Pancreas (tissue), 10 donors: ENCODE measurements around the gene HSDL1. TPM values are rescaled to one million over a fixed set of nuclear protein-coding genes. Genes with fewer than 3 reads are reported as not detected.

Source experiments
- ATAC-seq, 4 donors: fragments of 200-7000 bp; cut with Tn5 transposase; one replicate each; pipeline versions ENCODE4 v1.8.0 to v1.9.1; 2020; ENCODE audit warnings: mild to moderate bottlenecking in 4 of 4, moderate library complexity in 4 of 4
- DNase-seq, 6 donors: peaks; one replicate each; pipeline ENCODE4 v3.0.0-alpha.2; 2020
- FAIRE-seq: peaks from 2 replicates; lab custom pipeline; 2012; peaks lifted over from hg19 to GRCh38; lab: Jason Lieb, UNC
- H3K27ac ChIP-seq, 4 donors: fragments of 200-600 bp; sonication (generic); 1 replicate in 3 of 4; 2 replicates in 1 of 4; pipeline versions ENCODE4 v1.5.0 to v1.8.0; 2020
- H3K27me3 ChIP-seq, 4 donors: fragments of 200-600 bp; one replicate each; pipeline ENCODE4 v1.8.0; 2021
- H3K36me3 ChIP-seq, 3 donors: fragments of 200-600 bp; sonication (generic) in 1 of 3; one replicate each; pipeline versions ENCODE4 v1.5.0 to v1.8.0; 2020 to 2021
- H3K4me1 ChIP-seq, 3 donors: fragments of 200-600 bp; one replicate each; pipeline ENCODE4 v1.8.0; 2021
- H3K4me3 ChIP-seq, 4 donors: fragments of 200-600 bp; sonication (generic) in 2 of 4; one replicate each; pipeline versions ENCODE4 v1.5.0 to v1.8.0; 2020 to 2021
- H3K9me3 ChIP-seq, 4 donors: fragments of 200-600 bp; one replicate each; pipeline ENCODE4 v1.8.0; 2021
- CTCF ChIP-seq, 4 donors: fragments of 200-600 bp; sonication (generic) in 3 of 4; IDR thresholded peaks; one replicate each; pipeline versions ENCODE4 v1.5.0 to v1.8.0; 2021; ENCODE audit warnings: antibody characterized with exemption in 4 of 4
- WGBS, 2 donors: extraction: QIAGEN DNeasy Blood & Tissue Kit; methylation state at CpG; one replicate each; pipeline ENCODE4 v1.1.7; 2013; 5-methylcytosine and 5-hydroxymethylcytosine counted together
- intact Hi-C, 3 donors: fragments of 100-400 bp; cut with DNase I; formaldehyde crosslinking; loops; one replicate each; pipeline versions ENCODE4 v1.11.1 to v1.14.2; 2022
- polyA plus RNA-seq, 2 donors: library from polyadenylated mRNA; stranded (reverse); fragments of 200-250 nt; gene quantifications; one replicate each; pipeline ENCODE4 v1.2.3, GENCODE V29; 2013
- total RNA-seq, 6 donors: library from RNA; stranded (reverse); fragmentation: NEBNext Ultra II Directional in 4 of 6; extraction: Animal tissue kit (Norgen Biotek cat#: 25700) in 4 of 6; gene quantifications; one replicate each; pipeline versions ENCODE4 v1.2.1 to v1.2.4, GENCODE V29; 2021 to 2023
- donor health status: healthy with polysubstance abuse.
- donor health status: DM: no; HTN: no; CAD: no; lungs with moderate emphysema.
- donor health status: DM: no; HTN: no; CAD: no.
- donor health status: control.
- donor health status: control.
- donor health status: Bipolar disorder and iron deficiency.
- donor health status: DM: yes; HTN: yes; CAD: no.
- donor health status: DM: no; HTN: no; CAD: no.
- donor health status: DM: no; HTN: no; CAD: no.
- donor health status: DM: yes; HTN: yes; CAD: no.

The HSDL1 gene
- total and polyA plus RNA-seq, 8 donors: 4.2 to 14.5 (median 7.1) TPM

GRCh38 chr16:84190731-84191388 is 45.9 kb upstream of the HSDL1 start, which contains the start of gene ADAD2:
Gene ADAD2, plus strand, starts transcription at chr16:84191157. Its CDS starts 74 bp downstream, at chr16:84191231.
- no peaks in the 10 kb centered on the region for H3K27me3 ChIP-seq
- H3K4me3 ChIP-seq: no peak within 1 kb of the TSS
- no peak for TF ChIP-seq CTCF (IDR thresholded peaks at IDR 0.05)
- H3K36me3 ChIP-seq: no peaks in the 10 kb centered on the region
- ATAC-seq: no peak
- peaks cover 2 to 4% (median 4%) of the 10 kb centered on the region in 3 donors for H3K4me1 ChIP-seq
- WGBS, 2 donors: 85 to 87% methylated on average over 47 of the region's 47 CpGs
- H3K27ac ChIP-seq: no peak within 1 kb of the TSS
- peak in 1 of 6 donors; percentile 52 for DNase-seq
- no peaks in the 10 kb centered on the region for H3K9me3 ChIP-seq
- intact Hi-C loops: no loop called here
- no peak for FAIRE-seq

- Histone ChIP-seq H3K4me3 (peak within 1 kb of the TSS; percentile 57 to 99 (median 92)), H3K36me3 (peaks cover 0 to 10% (median 6%) of the 10 kb centered on the region in 3 donors), H3K9me3 (no peaks in the 10 kb centered on the region), H3K27ac (peak within 1 kb of the TSS in 2 of 4 donors; percentile 22 to 41), H3K27me3 (no peaks in the 10 kb centered on the region), H3K4me1 (peaks cover 4 to 16% (median 12%) of the 10 kb centered on the region in 3 donors)
- peak; percentile 85 to 96 (median 92) for DNase-seq
- TF ChIP-seq CTCF (IDR thresholded peaks at IDR 0.05): peak; percentile 84 to 97 (median 90)
- 2 to 3% methylated on average over 48 to 55 of the region's 55 CpGs for WGBS, 2 donors
- intact Hi-C loops: loop anchor here in 1 of 3 donors (10.0 kb wide), 1 partner anchor 102 kb away; no protein-coding TSS in a partner anchor
- FAIRE-seq: no peak
- ATAC-seq: peak; percentile 98 to 99 (median 99)
Observed at GRCh38 chr16:84186685-84187437, 41.9 kb upstream of the HSDL1 start, which contains the start of gene TAF1C. Gene TAF1C, minus strand, starts transcription at chr16:84187057. Its CDS starts 2,069 bp downstream, at chr16:84184988.

- WGBS, 2 donors: 41 to 47% methylated on average over 10 of the region's 10 CpGs
- Histone ChIP-seq H3K36me3 (peaks cover 0 to 25% (median 12%) of the 10 kb centered on the region in 3 donors), H3K27ac (peak overlapping the region in 1 of 4 donors; percentile 5), H3K4me1 (peaks cover 4 to 16% (median 12%) of the 10 kb centered on the region in 3 donors), H3K9me3 (no peaks in the 10 kb centered on the region), H3K27me3 (no peaks in the 10 kb centered on the region), H3K4me3 (no peak overlapping the region)
- peak in 2 of 4 donors; percentile 23 to 27 for ATAC-seq
- no peak for FAIRE-seq
- DNase-seq: no peak
- intact Hi-C loops: loop anchor here in 1 of 3 donors (10.0 kb wide), 1 partner anchor 100 kb away; no protein-coding TSS in a partner anchor
- no peak for TF ChIP-seq CTCF (IDR thresholded peaks at IDR 0.05)
Observed at GRCh38 chr16:84184775-84185174, 39.8 kb upstream of the HSDL1 start.

- Histone ChIP-seq H3K4me3 (no peak overlapping the region), H3K36me3 (peaks cover 0 to 25% (median 12%) of the 10 kb centered on the region in 3 donors), H3K27me3 (no peaks in the 10 kb centered on the region), H3K4me1 (peaks cover 4 to 16% (median 12%) of the 10 kb centered on the region in 3 donors), H3K9me3 (no peaks in the 10 kb centered on the region), H3K27ac (no peak overlapping the region)
- intact Hi-C loops: loop anchor here in 1 of 3 donors (10.0 kb wide), 1 partner anchor 99 kb away; no protein-coding TSS in a partner anchor
- no peak for TF ChIP-seq CTCF (IDR thresholded peaks at IDR 0.05)
- WGBS, 2 donors: 74 to 77% methylated on average over 11 of the region's 11 CpGs
- ATAC-seq (no peak), FAIRE-seq (no peak), DNase-seq (no peak)
Observed at GRCh38 chr16:84183911-84184591, 39.1 kb upstream of the HSDL1 start.
